ENCODE measurements around the gene SMAD2.
"Not testable (repeated sequence)": the region's sequence is repeated elsewhere in the genome, so short reads cannot be mapped to it uniquely, and the experiment has no call there.

Gene SMAD2

GRCh38 chr18:47838396-47838795 is 92.1 kb downstream of the SMAD2 start:
- DNase-seq (ENCODE audit: low read depth in 2 of 2), result no peak
- no peak for TF ChIP-seq CTCF (IDR thresholded peaks at IDR 0.05; ENCODE audit: low read depth, low read length)
- H3K4me3 ChIP-seq (replicated peaks in 1 of 2; ENCODE audit: low read depth in 2 of 2, low read length in 2 of 2), result no peak overlapping the region

DNA sequence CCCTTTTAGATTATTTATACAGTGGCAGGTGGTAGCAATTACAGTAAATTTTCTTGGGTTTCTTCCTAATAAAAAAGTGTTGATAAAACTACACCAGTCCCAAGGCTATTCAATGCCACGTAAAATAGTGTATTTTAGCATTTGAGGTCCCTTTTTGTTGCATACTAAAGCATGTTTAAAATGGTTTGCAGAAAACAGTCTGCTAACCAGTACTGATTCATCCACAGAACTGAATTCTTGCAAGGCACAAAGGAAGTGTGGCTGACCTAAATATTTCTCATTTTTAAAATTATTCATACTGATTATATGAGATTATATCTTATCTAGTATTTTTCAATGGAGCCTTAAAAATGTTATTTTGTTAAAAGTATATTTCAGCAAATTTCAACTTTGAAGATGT is 98.1 kb downstream of the SMAD2 start:
- DNase-seq (ENCODE audit: low read depth in 2 of 2), result peak in 1 of 2 donors; percentile 28
- H3K4me3 ChIP-seq (replicated peaks in 1 of 2; ENCODE audit: low read depth in 2 of 2, low read length in 2 of 2), result no peak overlapping the region
- TF ChIP-seq CTCF (IDR thresholded peaks at IDR 0.05; ENCODE audit: low read depth, low read length), result no peak

- no peak overlapping the region for H3K4me3 ChIP-seq (replicated peaks in 1 of 2; ENCODE audit: low read depth in 2 of 2, low read length in 2 of 2)
- DNase-seq (ENCODE audit: low read depth in 2 of 2), result peak in 1 of 2 donors; percentile 10
- TF ChIP-seq CTCF (IDR thresholded peaks at IDR 0.05; ENCODE audit: low read depth, low read length), result no peak
These were observed 99.1 kb downstream of the SMAD2 start for GRCh38 chr18:47831351-47831750.

- DNase-seq (ENCODE audit: low read depth in 2 of 2), result peak in 1 of 2 donors; percentile 17
- H3K4me3 ChIP-seq (replicated peaks in 1 of 2; ENCODE audit: low read depth in 2 of 2, low read length in 2 of 2), result no peak overlapping the region
- no peak for TF ChIP-seq CTCF (IDR thresholded peaks at IDR 0.05; ENCODE audit: low read depth, low read length)
These were observed 99.7 kb downstream of the SMAD2 start for GRCh38 chr18:47830772-47831171.

GRCh38 chr18:47829831-47830230 is 100.6 kb downstream of the SMAD2 start:
- DNase-seq (ENCODE audit: low read depth in 2 of 2), result no peak
- no peak overlapping the region for H3K4me3 ChIP-seq (replicated peaks in 1 of 2; ENCODE audit: low read depth in 2 of 2, low read length in 2 of 2)
- no peak for TF ChIP-seq CTCF (IDR thresholded peaks at IDR 0.05; ENCODE audit: low read depth, low read length)

DNA sequence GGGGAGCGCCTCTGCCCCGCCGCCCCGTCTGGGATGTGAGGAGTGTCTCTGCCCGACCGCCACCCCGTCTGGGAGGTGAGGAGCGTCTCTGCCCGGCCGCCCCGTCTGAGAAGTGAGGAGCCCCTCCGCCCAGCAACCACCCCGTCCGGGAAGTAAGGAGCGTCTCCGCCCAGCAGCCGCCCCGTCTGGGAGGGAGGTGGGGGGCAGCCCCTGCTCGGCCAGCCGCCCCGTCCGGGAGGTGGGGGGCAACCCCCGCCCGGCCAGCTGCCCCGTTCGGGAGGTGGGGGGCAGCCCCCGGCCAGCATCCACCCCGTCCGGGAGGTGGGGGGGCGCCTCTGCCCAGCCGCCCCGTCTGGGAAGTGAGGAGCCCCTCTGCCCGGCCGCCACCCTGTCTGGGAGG is 102.4 kb downstream of the SMAD2 start:
- H3K4me3 ChIP-seq (replicated peaks in 1 of 2; ENCODE audit: low read depth in 2 of 2, low read length in 2 of 2); DNase-seq (ENCODE audit: low read depth in 2 of 2): not testable (repeated sequence)

GRCh38 chr18:47826157-47827074 is 104.0 kb downstream of the SMAD2 start:
- TF ChIP-seq CTCF (IDR thresholded peaks at IDR 0.05; ENCODE audit: low read depth, low read length), result no peak
- DNase-seq (ENCODE audit: low read depth in 2 of 2), result no peak
- H3K4me3 ChIP-seq (replicated peaks in 1 of 2; ENCODE audit: low read depth in 2 of 2, low read length in 2 of 2), result no peak overlapping the region

Measured in cardiac fibroblast (primary cell).